SK-N-SH (cell line): ENCODE data around the gene MINDY4. TPM values are rescaled to one million over a fixed set of nuclear protein-coding genes. Genes with fewer than 3 reads are reported as not detected.

Source experiments
- CTCF ChIA-PET: fragments of 300-600, 350-600 bp; formaldehyde crosslinking; extraction: SDS; loops from one replicate; lab custom pipeline; 2021; lab: Yijun Ruan, JAX
- POLR2A ChIA-PET: fragments of 350-600 bp; sonication (Branson Sonifier 250); formaldehyde crosslinking; extraction: SDS; loops from one replicate; lab custom pipeline; 2020; ENCODE audit warnings: antibody characterized with exemption, inconsistent platforms; lab: Yijun Ruan, JAX
- DNase-seq: peaks from one replicate; pipeline ENCODE4 v3.0.0; 2012
- H2AFZ ChIP-seq: fragments of 200-600 bp; sonication (generic); 2 replicates; pipeline ENCODE4 v1.8.1; 2016; ENCODE audit warnings: antibody characterized with exemption, mild to moderate bottlenecking, low read depth
- H3F3A ChIP-seq: fragments of 200-600 bp; sonication (generic); replicated peaks from 2 replicates; pipeline ENCODE3; 2016; ENCODE audit warnings: antibody characterized with exemption, mild to moderate bottlenecking; ENCODE audit not compliant: insufficient read depth
- H3K27ac ChIP-seq, 2 experiments: fragments of 200-500 bp in 1 of 2; fragments of 200-600 bp in 1 of 2; sonication (Bioruptor generic) in 1 of 2; sonication (generic), shearing (Covaris generic) in 1 of 2; 2 replicates each; pipeline versions ENCODE4 v1.5.1 to v1.6.1; 2014 to 2016; ENCODE audit warnings: low read depth in 2 of 2, inconsistent platforms in 1 of 2, low read length in 1 of 2, mild to moderate bottlenecking in 1 of 2, mixed read lengths in 1 of 2
- H3K27me3 ChIP-seq: fragments of 200-600 bp; sonication (generic), shearing (Covaris generic); 2 replicates; pipeline ENCODE4 v1.6.1; 2016; ENCODE audit warnings: mixed run types; ENCODE audit not compliant: insufficient read depth
- H3K36me3 ChIP-seq, 2 experiments: fragments of 200-500 bp in 1 of 2; fragments of 200-600 bp in 1 of 2; sonication (Bioruptor generic) in 1 of 2; sonication (generic) in 1 of 2; replicated peaks in 1 of 2; 2 replicates each; pipeline versions ENCODE3 to v1.5.1; 2014 to 2016; ENCODE audit warnings: low read length in 1 of 2, mild to moderate bottlenecking in 1 of 2; ENCODE audit not compliant: insufficient read depth in 2 of 2, control insufficient read depth in 1 of 2
- H3K4me1 ChIP-seq, 2 experiments: fragments of 200-500 bp in 1 of 2; fragments of 200-600 bp in 1 of 2; sonication (Bioruptor generic) in 1 of 2; sonication (generic), shearing (Covaris generic) in 1 of 2; 2 replicates each; pipeline versions ENCODE4 v1.5.1 to v1.6.1; 2014 to 2016; ENCODE audit warnings: low read depth in 1 of 2, low read length in 1 of 2, mixed run types in 1 of 2; ENCODE audit not compliant: insufficient read depth in 2 of 2, control insufficient read depth in 1 of 2
- H3K4me2 ChIP-seq: fragments of 200-600 bp; sonication (generic), shearing (Covaris generic); 2 replicates; pipeline ENCODE4 v1.6.1; 2017; ENCODE audit warnings: mixed run types
- H3K4me3 ChIP-seq, 2 experiments: fragments of 200-500 bp in 1 of 2; fragments of 200-600 bp in 1 of 2; sonication (Bioruptor generic) in 1 of 2; sonication (generic), shearing (Covaris generic) in 1 of 2; 2 replicates each; pipeline versions ENCODE4 v1.5.1 to v1.8.1; 2014 to 2016; ENCODE audit warnings: low read depth in 2 of 2, inconsistent platforms in 1 of 2, low read length in 1 of 2, mild to moderate bottlenecking in 1 of 2, mixed read lengths in 1 of 2, moderate library complexity in 1 of 2
- H3K79me2 ChIP-seq: fragments of 200-600 bp; sonication (generic); 2 replicates; pipeline ENCODE4 v1.8.1; 2017; ENCODE audit warnings: mild to moderate bottlenecking; ENCODE audit not compliant: insufficient read depth
- H3K9ac ChIP-seq: fragments of 200-600 bp; sonication (generic); 2 replicates; pipeline ENCODE4 v1.6.1; 2017; ENCODE audit warnings: mixed run types
- H3K9me2 ChIP-seq: fragments of 200-600 bp; sonication (generic); 2 replicates; pipeline ENCODE4 v1.6.1; 2017; ENCODE audit warnings: mixed run types
- H3K9me3 ChIP-seq: fragments of 200-600 bp; sonication (generic); 2 replicates; pipeline ENCODE4 v1.6.1; 2017; ENCODE audit warnings: mixed run types, mild to moderate bottlenecking, moderate library complexity
- H4K20me1 ChIP-seq: fragments of 200-600 bp; sonication (generic); 2 replicates; pipeline ENCODE4 v1.6.1; 2017; ENCODE audit warnings: mild to moderate bottlenecking, mixed run types; ENCODE audit not compliant: insufficient read depth
- CHD2 ChIP-seq: fragments of 150-350 bp; IDR thresholded peaks from 2 replicates; pipeline ENCODE4 v1.6.1; 2018; ENCODE audit warnings: low read length; ENCODE audit not compliant: partially characterized antibody
- CTCF ChIP-seq: fragments of 200-600 bp; sonication (generic); IDR thresholded peaks from 2 replicates; pipeline ENCODE4 v1.6.1; 2017; ENCODE audit warnings: antibody characterized with exemption, mild to moderate bottlenecking, moderate library complexity
- EP300 ChIP-seq, 2 experiments: IDR thresholded peaks; 2 replicates each; pipeline versions ENCODE4 v1.4.0 to v1.6.1; 2012; ENCODE audit warnings: borderline replicate concordance in 1 of 2, low read depth in 1 of 2, low read length in 1 of 2
- EZH2phosphoT487 ChIP-seq: fragments of 200-600 bp; sonication (generic); IDR thresholded peaks from 2 replicates; pipeline ENCODE4 v1.6.1; 2017; ENCODE audit warnings: low read depth, mixed run types, mild to moderate bottlenecking, antibody characterized with exemption, moderate library complexity, borderline replicate concordance
- FOXM1 ChIP-seq: IDR thresholded peaks from 2 replicates; pipeline ENCODE4 v1.4.0; 2012; ENCODE audit warnings: low read depth, mild to moderate bottlenecking
- JUND ChIP-seq: IDR thresholded peaks from 2 replicates; pipeline ENCODE4 v1.4.0; 2012
- MAX ChIP-seq: IDR thresholded peaks from 2 replicates; pipeline ENCODE4 v1.4.0; 2012; ENCODE audit warnings: low read depth
- MEF2A ChIP-seq: IDR thresholded peaks from 2 replicates; pipeline ENCODE4 v1.4.0; 2012; ENCODE audit warnings: low read depth, borderline replicate concordance
- MXI1 ChIP-seq: IDR thresholded peaks from 2 replicates; pipeline ENCODE4 v1.6.1; 2012; ENCODE audit warnings: mild to moderate bottlenecking, low read depth, low read length, improper control_type of control experiment
- NFIC ChIP-seq: IDR thresholded peaks from 2 replicates; pipeline ENCODE4 v1.4.0; 2012; ENCODE audit warnings: borderline replicate concordance
- NRF1 ChIP-seq: IDR thresholded peaks from 2 replicates; pipeline ENCODE4 v1.6.1; 2012; ENCODE audit warnings: low read depth, mild to moderate bottlenecking, low read length
- POLR2AphosphoS5 ChIP-seq: IDR thresholded peaks from 2 replicates; pipeline ENCODE4 v1.6.1; 2012; ENCODE audit warnings: low read depth, low read length
- RAD21 ChIP-seq: IDR thresholded peaks from 2 replicates; pipeline ENCODE4 v1.6.1; 2012; ENCODE audit warnings: mild to moderate bottlenecking, low read length
- RFX5 ChIP-seq: IDR thresholded peaks from 2 replicates; pipeline ENCODE4 v1.6.1; 2012; ENCODE audit warnings: mild to moderate bottlenecking, improper control_type of control experiment, low read length
- SMC3 ChIP-seq: IDR thresholded peaks from 2 replicates; pipeline ENCODE4 v1.6.1; 2012; ENCODE audit warnings: low read depth, low read length, improper control_type of control experiment
- TAF1 ChIP-seq: IDR thresholded peaks from 2 replicates; pipeline ENCODE4 v1.6.1; 2012; ENCODE audit warnings: low read depth, mild to moderate bottlenecking, low read length, moderate library complexity, borderline replicate concordance
- TEAD4 ChIP-seq: IDR thresholded peaks from 2 replicates; pipeline ENCODE4 v1.4.0; 2012; ENCODE audit warnings: mild to moderate bottlenecking, borderline replicate concordance; ENCODE audit not compliant: insufficient read depth
- USF1 ChIP-seq: IDR thresholded peaks from 2 replicates; pipeline ENCODE4 v1.4.0; 2012; ENCODE audit warnings: low read depth, borderline replicate concordance
- USF2 ChIP-seq: fragments of 150-350 bp; IDR thresholded peaks from 2 replicates; pipeline ENCODE4 v1.6.1; 2017; ENCODE audit warnings: antibody characterized with exemption, low read length, low read depth, borderline replicate concordance
- ZBTB33 ChIP-seq: IDR thresholded peaks from 2 replicates; pipeline ENCODE4 v1.4.0; 2012; ENCODE audit warnings: low read depth, borderline replicate concordance
- WGBS: methylation state at CpG from one replicate; pipeline ENCODE4 v1.1.6; 2017; ENCODE audit warnings: low lambda C conversion rate; 5-methylcytosine and 5-hydroxymethylcytosine counted together
- polyA plus RNA-seq, 3 experiments: library from polyadenylated mRNA; depleted of rRNA; stranded (reverse); fragments of >200 nt; gene quantifications; 2 replicates each; pipeline ENCODE4 v1.2.3, GENCODE V29; 2012

MINDY4 gene
- polyA plus RNA-seq, 1 of the 3 experiments (the other 2 are of a cell fraction): 1.8 TPM

GRCh38 chr7:30859202-30859939 lies 88.2 kb downstream of the MINDY4 start (continued):
- no peak for TF ChIP-seq EP300 (IDR thresholded peaks at IDR 0.05; ENCODE audit: borderline replicate concordance in 1 of 2, low read depth in 1 of 2, low read length in 1 of 2)
- TF ChIP-seq, all 33 proteins: peak for 0

GRCh38 chr7:30859940-30860496 lies 88.8 kb downstream of the MINDY4 start:
- no peak overlapping the region for H3K4me2 ChIP-seq
- DNase-seq: no peak
- no peak overlapping the region for H3K9ac ChIP-seq
- H3F3A ChIP-seq: no peaks in the 10 kb centered on the region
- no peak overlapping the region; a peak in 1 of 4 replicates for H3K27ac ChIP-seq
- no peak overlapping the region for H3K4me3 ChIP-seq
- no peaks in the 10 kb centered on the region for H4K20me1 ChIP-seq
- H3K79me2 ChIP-seq: no peaks in the 10 kb centered on the region
- no peaks in the 10 kb centered on the region for H3K27me3 ChIP-seq
- ChIA-PET POLR2A (interaction anchor here (1.0 kb wide), 1 partner anchor 157 kb away, joined by 3 read pairs; no protein-coding TSS in a partner anchor), CTCF (interaction anchor here (1.8 to 4.7 kb wide), 2 partner anchors 26 to 79 kb away, joined by 4 to 21 read pairs; no protein-coding TSS in a partner anchor)
- 91% methylated on average over 9 of the region's 13 CpGs for WGBS
- H2AFZ ChIP-seq: no peak overlapping the region
- H3K9me2 ChIP-seq: no peaks in the 10 kb centered on the region
- H3K36me3 ChIP-seq: peaks cover 0 to 2% of the 10 kb centered on the region in 2 experiments
- no peak for TF ChIP-seq RFX5
- no peak for TF ChIP-seq MXI1
- no peak for TF ChIP-seq SMC3
- no peak for TF ChIP-seq TEAD4
- no peak for TF ChIP-seq EZH2phosphoT487
- no peak for TF ChIP-seq FOXM1
- no peak for TF ChIP-seq RAD21
- TF ChIP-seq EP300 (IDR thresholded peaks at IDR 0.05; ENCODE audit: borderline replicate concordance in 1 of 2, low read depth in 1 of 2, low read length in 1 of 2): no peak
- no peak for TF ChIP-seq USF1
- TF ChIP-seq POLR2AphosphoS5: no peak
- TF ChIP-seq ZBTB33: no peak
- no peak for TF ChIP-seq MAX
- TF ChIP-seq JUND: no peak
- TF ChIP-seq USF2: no peak
- no peak for TF ChIP-seq TAF1
- TF ChIP-seq CTCF: no peak
- TF ChIP-seq NRF1: no peak
- no peak for TF ChIP-seq CHD2
- no peak for TF ChIP-seq MEF2A
- TF ChIP-seq NFIC: no peak
- peaks cover 0 to 53% of the 10 kb centered on the region in 2 experiments; a peak in 2 of 4 replicates for H3K4me1 ChIP-seq
- no peaks in the 10 kb centered on the region for H3K9me3 ChIP-seq
